Measurements from ENCODE around the gene HHIP. TPM values are rescaled to one million over a fixed set of nuclear protein-coding genes. Genes with fewer than 3 reads are reported as not detected.

Gene HHIP, protein sequence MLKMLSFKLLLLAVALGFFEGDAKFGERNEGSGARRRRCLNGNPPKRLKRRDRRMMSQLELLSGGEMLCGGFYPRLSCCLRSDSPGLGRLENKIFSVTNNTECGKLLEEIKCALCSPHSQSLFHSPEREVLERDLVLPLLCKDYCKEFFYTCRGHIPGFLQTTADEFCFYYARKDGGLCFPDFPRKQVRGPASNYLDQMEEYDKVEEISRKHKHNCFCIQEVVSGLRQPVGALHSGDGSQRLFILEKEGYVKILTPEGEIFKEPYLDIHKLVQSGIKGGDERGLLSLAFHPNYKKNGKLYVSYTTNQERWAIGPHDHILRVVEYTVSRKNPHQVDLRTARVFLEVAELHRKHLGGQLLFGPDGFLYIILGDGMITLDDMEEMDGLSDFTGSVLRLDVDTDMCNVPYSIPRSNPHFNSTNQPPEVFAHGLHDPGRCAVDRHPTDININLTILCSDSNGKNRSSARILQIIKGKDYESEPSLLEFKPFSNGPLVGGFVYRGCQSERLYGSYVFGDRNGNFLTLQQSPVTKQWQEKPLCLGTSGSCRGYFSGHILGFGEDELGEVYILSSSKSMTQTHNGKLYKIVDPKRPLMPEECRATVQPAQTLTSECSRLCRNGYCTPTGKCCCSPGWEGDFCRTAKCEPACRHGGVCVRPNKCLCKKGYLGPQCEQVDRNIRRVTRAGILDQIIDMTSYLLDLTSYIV
- not detected for polyA plus RNA-seq

DNA sequence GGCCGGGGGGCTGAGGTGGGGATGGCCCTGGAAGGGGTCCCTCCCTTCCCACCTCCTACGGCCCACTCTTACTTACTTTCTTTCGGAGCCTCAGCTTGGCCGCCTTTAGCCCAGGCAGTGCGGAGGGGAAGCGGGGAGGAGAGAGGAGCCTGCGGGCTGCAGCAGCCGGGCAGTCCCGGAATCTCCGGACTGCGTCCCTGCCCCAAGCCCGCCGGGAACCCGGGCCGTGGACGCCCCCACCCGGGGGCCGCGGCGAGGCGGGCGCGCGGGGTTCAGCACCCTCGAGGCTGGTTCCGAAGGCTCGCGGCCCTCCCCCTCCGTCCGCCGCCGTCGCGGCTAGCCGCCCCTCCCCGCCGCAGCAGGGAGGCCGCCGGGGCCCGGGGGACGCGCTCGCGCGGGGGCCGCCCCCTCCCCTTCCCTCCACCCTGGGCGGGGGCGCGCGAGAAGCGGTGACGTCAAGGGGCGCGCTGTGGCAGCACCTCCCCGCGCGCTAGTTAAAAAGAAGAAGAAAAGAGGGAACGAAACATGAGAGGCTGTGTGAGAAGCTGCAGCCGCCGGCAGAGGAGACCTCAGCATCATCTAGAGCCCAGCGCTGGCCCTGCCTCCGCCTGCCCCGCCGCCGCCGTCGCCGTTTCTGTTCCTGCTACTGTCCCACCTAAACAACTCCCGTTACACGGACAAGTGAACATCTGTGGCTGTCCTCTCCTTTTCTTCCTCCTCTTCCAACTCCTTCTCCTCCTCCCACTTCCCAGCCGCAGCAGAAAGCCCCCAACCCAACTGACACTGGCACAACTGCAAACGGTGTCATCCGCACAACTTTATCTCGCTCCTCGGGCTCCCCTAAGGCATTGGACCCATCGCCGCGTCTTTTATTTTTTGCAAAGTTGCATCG is at the start of gene HHIP:
Gene HHIP, plus strand, starts transcription at position 526 of the 892 bp plus-strand sequence. CDS start 520 bp downstream, outside the sequence.
- H3K27ac ChIP-seq (ENCODE audit: low read depth in 2 of 2, low read length in 1 of 2) = no peak within 1 kb of the TSS
- 1 to 2% methylated on average over 33 to 79 of the region's 79 CpGs for WGBS, 2 donors
- H3K9me3 ChIP-seq (ENCODE audit: control insufficient read depth in 2 of 2, insufficient read depth in 1 of 2, low read depth in 1 of 2, low read length in 1 of 2) = no peaks in the 10 kb centered on the region
- peaks cover 0 to 5% of the 10 kb centered on the region in 2 donors for H3K27me3 ChIP-seq (ENCODE audit: control insufficient read depth in 1 of 2, insufficient read depth in 2 of 2, low read length in 2 of 2)
- peaks cover 0 to 4% of the 10 kb centered on the region in 2 donors for H3K4me1 ChIP-seq (ENCODE audit: control insufficient read depth in 2 of 2, insufficient read depth in 2 of 2, low read length in 1 of 2)
- H3K36me3 ChIP-seq (ENCODE audit: control insufficient read depth in 2 of 2, insufficient read depth in 2 of 2, low read length in 1 of 2) = no peaks in the 10 kb centered on the region
- H3K4me3 ChIP-seq (ENCODE audit: low read depth in 1 of 2, low read length in 2 of 2) = peak within 1 kb of the TSS; percentile 21 to 44

GRCh38 chr4:144597171-144597570 is 48.8 kb upstream of the HHIP start:
- no peaks in the 10 kb centered on the region for H3K4me1 ChIP-seq (ENCODE audit: control insufficient read depth in 2 of 2, insufficient read depth in 2 of 2, low read length in 1 of 2)
- no peaks in the 10 kb centered on the region for H3K36me3 ChIP-seq (ENCODE audit: control insufficient read depth in 2 of 2, insufficient read depth in 2 of 2, low read length in 1 of 2)
- 91 to 94% methylated on average over 4 of the region's 4 CpGs for WGBS, 2 donors
- no peaks in the 10 kb centered on the region for H3K9me3 ChIP-seq (ENCODE audit: control insufficient read depth in 2 of 2, insufficient read depth in 1 of 2, low read depth in 1 of 2, low read length in 1 of 2)
- H3K4me3 ChIP-seq (ENCODE audit: low read depth in 1 of 2, low read length in 2 of 2) = no peak overlapping the region
- H3K27ac ChIP-seq (ENCODE audit: low read depth in 2 of 2, low read length in 1 of 2) = no peak overlapping the region
- H3K27me3 ChIP-seq (ENCODE audit: control insufficient read depth in 1 of 2, insufficient read depth in 2 of 2, low read length in 2 of 2) = no peaks in the 10 kb centered on the region

DNA sequence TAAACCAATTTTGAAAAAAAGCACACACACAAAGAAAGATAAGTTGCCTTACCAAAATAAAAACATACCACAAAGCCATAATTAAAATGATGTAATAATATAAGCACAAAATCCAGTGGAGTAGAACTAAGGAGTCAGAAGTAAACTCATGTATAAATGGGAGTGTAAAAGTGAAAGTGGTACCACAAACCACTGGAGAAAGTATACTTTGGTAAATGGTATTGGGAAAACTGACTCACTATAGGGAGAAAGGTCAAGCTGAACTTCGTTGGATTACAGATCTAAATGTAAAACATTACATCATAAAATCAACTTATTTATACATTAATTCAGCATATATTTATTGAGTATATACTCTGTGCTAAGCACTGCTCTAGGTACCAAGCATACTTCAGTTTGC is 46.3 kb upstream of the HHIP start:
- Histone ChIP-seq H3K9me3 (ENCODE audit: control insufficient read depth in 2 of 2, insufficient read depth in 1 of 2, low read depth in 1 of 2, low read length in 1 of 2) (no peaks in the 10 kb centered on the region), H3K27me3 (ENCODE audit: control insufficient read depth in 1 of 2, insufficient read depth in 2 of 2, low read length in 2 of 2) (no peaks in the 10 kb centered on the region), H3K4me3 (ENCODE audit: low read depth in 1 of 2, low read length in 2 of 2) (no peak overlapping the region), H3K27ac (ENCODE audit: low read depth in 2 of 2, low read length in 1 of 2) (no peak overlapping the region), H3K36me3 (ENCODE audit: control insufficient read depth in 2 of 2, insufficient read depth in 2 of 2, low read length in 1 of 2) (no peaks in the 10 kb centered on the region), H3K4me1 (ENCODE audit: control insufficient read depth in 2 of 2, insufficient read depth in 2 of 2, low read length in 1 of 2) (no peaks in the 10 kb centered on the region)
- WGBS, 2 donors = 26 to 29% methylated on average over 1 of the region's 1 CpG

GRCh38 chr4:144611850-144612249 is 34.1 kb upstream of the HHIP start:
- Histone ChIP-seq H3K4me1 (ENCODE audit: control insufficient read depth in 2 of 2, insufficient read depth in 2 of 2, low read length in 1 of 2) (no peaks in the 10 kb centered on the region), H3K36me3 (ENCODE audit: control insufficient read depth in 2 of 2, insufficient read depth in 2 of 2, low read length in 1 of 2) (no peaks in the 10 kb centered on the region), H3K9me3 (ENCODE audit: control insufficient read depth in 2 of 2, insufficient read depth in 1 of 2, low read depth in 1 of 2, low read length in 1 of 2) (no peaks in the 10 kb centered on the region), H3K27ac (ENCODE audit: low read depth in 2 of 2, low read length in 1 of 2) (no peak overlapping the region), H3K4me3 (ENCODE audit: low read depth in 1 of 2, low read length in 2 of 2) (no peak overlapping the region), H3K27me3 (ENCODE audit: control insufficient read depth in 1 of 2, insufficient read depth in 2 of 2, low read length in 2 of 2) (no peaks in the 10 kb centered on the region)

- Histone ChIP-seq H3K4me3 (ENCODE audit: low read depth in 1 of 2, low read length in 2 of 2) (no peak overlapping the region), H3K27me3 (ENCODE audit: control insufficient read depth in 1 of 2, insufficient read depth in 2 of 2, low read length in 2 of 2) (no peaks in the 10 kb centered on the region), H3K9me3 (ENCODE audit: control insufficient read depth in 2 of 2, insufficient read depth in 1 of 2, low read depth in 1 of 2, low read length in 1 of 2) (no peaks in the 10 kb centered on the region), H3K36me3 (ENCODE audit: control insufficient read depth in 2 of 2, insufficient read depth in 2 of 2, low read length in 1 of 2) (no peaks in the 10 kb centered on the region), H3K27ac (ENCODE audit: low read depth in 2 of 2, low read length in 1 of 2) (no peak overlapping the region), H3K4me1 (ENCODE audit: control insufficient read depth in 2 of 2, insufficient read depth in 2 of 2, low read length in 1 of 2) (no peaks in the 10 kb centered on the region)
- WGBS, 2 donors = 39 to 54% methylated on average over 3 of the region's 3 CpGs
Observed at GRCh38 chr4:144614850-144615585, 30.9 kb upstream of the HHIP start.

- Histone ChIP-seq H3K27ac (ENCODE audit: low read depth in 2 of 2, low read length in 1 of 2) (no peak overlapping the region), H3K4me1 (ENCODE audit: control insufficient read depth in 2 of 2, insufficient read depth in 2 of 2, low read length in 1 of 2) (no peaks in the 10 kb centered on the region), H3K36me3 (ENCODE audit: control insufficient read depth in 2 of 2, insufficient read depth in 2 of 2, low read length in 1 of 2) (no peaks in the 10 kb centered on the region), H3K4me3 (ENCODE audit: low read depth in 1 of 2, low read length in 2 of 2) (no peak overlapping the region), H3K27me3 (ENCODE audit: control insufficient read depth in 1 of 2, insufficient read depth in 2 of 2, low read length in 2 of 2) (no peaks in the 10 kb centered on the region), H3K9me3 (ENCODE audit: control insufficient read depth in 2 of 2, insufficient read depth in 1 of 2, low read depth in 1 of 2, low read length in 1 of 2) (no peaks in the 10 kb centered on the region)
- 31 to 38% methylated on average over 3 of the region's 3 CpGs for WGBS, 2 donors
Observed at GRCh38 chr4:144621681-144622080, 24.3 kb upstream of the HHIP start.

GRCh38 chr4:144627663-144628076 is 18.3 kb upstream of the HHIP start:
- no peaks in the 10 kb centered on the region for H3K4me1 ChIP-seq (ENCODE audit: control insufficient read depth in 2 of 2, insufficient read depth in 2 of 2, low read length in 1 of 2)
- H3K9me3 ChIP-seq (ENCODE audit: control insufficient read depth in 2 of 2, insufficient read depth in 1 of 2, low read depth in 1 of 2, low read length in 1 of 2) = no peaks in the 10 kb centered on the region
- no peak overlapping the region for H3K27ac ChIP-seq (ENCODE audit: low read depth in 2 of 2, low read length in 1 of 2)
- H3K4me3 ChIP-seq (ENCODE audit: low read depth in 1 of 2, low read length in 2 of 2) = no peak overlapping the region
- no peaks in the 10 kb centered on the region for H3K27me3 ChIP-seq (ENCODE audit: control insufficient read depth in 1 of 2, insufficient read depth in 2 of 2, low read length in 2 of 2)
- no peaks in the 10 kb centered on the region for H3K36me3 ChIP-seq (ENCODE audit: control insufficient read depth in 2 of 2, insufficient read depth in 2 of 2, low read length in 1 of 2)
- WGBS, 2 donors = 37 to 43% methylated on average over 2 of the region's 2 CpGs

GRCh38 chr4:144633215-144633614 is 12.7 kb upstream of the HHIP start:
- Histone ChIP-seq H3K36me3 (ENCODE audit: control insufficient read depth in 2 of 2, insufficient read depth in 2 of 2, low read length in 1 of 2) (no peaks in the 10 kb centered on the region), H3K4me3 (ENCODE audit: low read depth in 1 of 2, low read length in 2 of 2) (no peak overlapping the region), H3K4me1 (ENCODE audit: control insufficient read depth in 2 of 2, insufficient read depth in 2 of 2, low read length in 1 of 2) (no peaks in the 10 kb centered on the region), H3K27me3 (ENCODE audit: control insufficient read depth in 1 of 2, insufficient read depth in 2 of 2, low read length in 2 of 2) (no peaks in the 10 kb centered on the region), H3K9me3 (ENCODE audit: control insufficient read depth in 2 of 2, insufficient read depth in 1 of 2, low read depth in 1 of 2, low read length in 1 of 2) (no peaks in the 10 kb centered on the region), H3K27ac (ENCODE audit: low read depth in 2 of 2, low read length in 1 of 2) (no peak overlapping the region)
- WGBS, 2 donors = 87 to 89% methylated on average over 6 of the region's 6 CpGs
